BE2C (cell line): ENCODE measurements around the gene HLA-DPB1.
"Not testable (repeated sequence)": the region's sequence is repeated elsewhere in the genome, so short reads cannot be mapped to it uniquely, and the experiment has no call there.

Source experiments
- DNase-seq: peaks from one replicate; pipeline ENCODE4 v3.0.0-alpha.2; 2020
- H3K27me3 ChIP-seq: fragments of 250-450 bp; sonication (Bioruptor Pico); 2 replicates; pipeline ENCODE4 v1.5.1; 2020; ENCODE audit warnings: mild to moderate bottlenecking
- H3K36me3 ChIP-seq: fragments of 250-450 bp; sonication (Bioruptor Pico); 2 replicates; pipeline ENCODE4 v1.5.1; 2020; ENCODE audit warnings: mild to moderate bottlenecking
- H3K4me1 ChIP-seq: fragments of 250-450 bp; sonication (Bioruptor Pico); 2 replicates; pipeline ENCODE4 v1.5.1; 2020
- H3K4me3 ChIP-seq: 2 replicates; pipeline ENCODE4 v1.5.1; 2011; ENCODE audit warnings: low read depth, low read length
- H3K9me3 ChIP-seq: fragments of 250-450 bp; sonication (Bioruptor Pico); 2 replicates; pipeline ENCODE4 v1.5.1; 2020
- CTCF ChIP-seq: IDR thresholded peaks from 2 replicates; pipeline ENCODE4 v1.5.1; 2012; ENCODE audit warnings: mild to moderate bottlenecking, low read depth, low read length

Gene HLA-DPB1

GRCh38 chr6:33091957-33092356 is 16.2 kb downstream of the HLA-DPB1 start:
- no peaks in the 10 kb centered on the region for H3K4me1 ChIP-seq
- TF ChIP-seq CTCF = peak; percentile 61
- DNase-seq = peak; percentile 44

DNA sequence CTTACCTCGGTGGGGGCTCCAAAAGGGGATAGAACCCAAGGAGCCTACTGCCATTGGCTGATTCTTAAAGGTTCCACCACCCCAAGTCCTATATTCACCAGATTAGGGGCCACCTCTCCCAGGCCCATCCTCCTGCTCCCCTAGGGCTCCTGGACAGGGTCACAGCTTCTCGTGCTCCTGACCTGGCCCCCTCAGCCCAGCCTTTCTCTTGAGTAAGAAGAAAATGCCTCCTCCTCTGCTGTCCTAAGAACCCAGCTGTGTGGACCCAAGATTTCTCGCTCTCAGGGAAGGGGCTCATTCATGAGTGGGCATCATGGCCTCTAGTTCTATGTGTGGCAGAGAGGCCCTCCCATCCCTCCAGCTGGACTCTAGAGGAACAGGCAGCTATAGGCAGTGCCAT is 16.6 kb downstream of the HLA-DPB1 start:
- Histone ChIP-seq H3K36me3 (no peaks in the 10 kb centered on the region), H3K27me3 (peaks cover 35% of the 10 kb centered on the region), H3K9me3 (no peaks in the 10 kb centered on the region), H3K4me1 (no peaks in the 10 kb centered on the region), H3K4me3 (no peak overlapping the region)
- no peak for TF ChIP-seq CTCF
- DNase-seq = no peak

More at GRCh38 chr6:33091957-33092356, 16.2 kb downstream of the HLA-DPB1 start:
- no peak overlapping the region for H3K4me3 ChIP-seq
- H3K9me3 ChIP-seq = no peaks in the 10 kb centered on the region
- no peaks in the 10 kb centered on the region for H3K36me3 ChIP-seq
- H3K27me3 ChIP-seq = peaks cover 35% of the 10 kb centered on the region

- no peaks in the 10 kb centered on the region for H3K36me3 ChIP-seq
- TF ChIP-seq CTCF = no peak
- no peak for DNase-seq
- no peaks in the 10 kb centered on the region for H3K9me3 ChIP-seq
- H3K4me1 ChIP-seq = no peaks in the 10 kb centered on the region
- H3K27me3 ChIP-seq = peaks cover 29% of the 10 kb centered on the region
- H3K4me3 ChIP-seq = no peak overlapping the region
Measured at GRCh38 chr6:33093855-33094254, 18.1 kb downstream of the HLA-DPB1 start.

DNA sequence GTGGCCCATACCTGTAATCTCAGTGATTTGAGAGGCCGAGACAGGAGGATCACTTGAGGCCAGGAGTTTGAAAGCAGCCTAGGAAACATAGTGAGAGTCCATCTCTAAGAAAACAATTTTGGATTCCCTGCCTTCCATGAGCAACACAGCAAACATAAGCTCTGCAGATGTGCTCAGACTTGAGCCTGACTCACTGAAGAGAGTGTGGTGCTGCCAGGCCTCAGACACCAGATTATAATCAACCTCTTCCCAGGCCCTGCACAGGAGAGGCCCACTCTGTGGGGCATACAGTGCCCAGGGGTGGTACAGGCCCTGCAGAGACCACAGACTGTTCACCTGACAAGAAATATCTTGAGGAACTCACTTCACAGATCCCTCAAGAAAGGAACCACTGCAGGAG is 19.9 kb downstream of the HLA-DPB1 start:
- TF ChIP-seq CTCF = no peak
- DNase-seq = no peak
- Histone ChIP-seq H3K9me3 (no peaks in the 10 kb centered on the region), H3K4me1 (no peaks in the 10 kb centered on the region), H3K27me3 (peaks cover 18% of the 10 kb centered on the region), H3K36me3 (no peaks in the 10 kb centered on the region), H3K4me3 (no peak overlapping the region)

DNA sequence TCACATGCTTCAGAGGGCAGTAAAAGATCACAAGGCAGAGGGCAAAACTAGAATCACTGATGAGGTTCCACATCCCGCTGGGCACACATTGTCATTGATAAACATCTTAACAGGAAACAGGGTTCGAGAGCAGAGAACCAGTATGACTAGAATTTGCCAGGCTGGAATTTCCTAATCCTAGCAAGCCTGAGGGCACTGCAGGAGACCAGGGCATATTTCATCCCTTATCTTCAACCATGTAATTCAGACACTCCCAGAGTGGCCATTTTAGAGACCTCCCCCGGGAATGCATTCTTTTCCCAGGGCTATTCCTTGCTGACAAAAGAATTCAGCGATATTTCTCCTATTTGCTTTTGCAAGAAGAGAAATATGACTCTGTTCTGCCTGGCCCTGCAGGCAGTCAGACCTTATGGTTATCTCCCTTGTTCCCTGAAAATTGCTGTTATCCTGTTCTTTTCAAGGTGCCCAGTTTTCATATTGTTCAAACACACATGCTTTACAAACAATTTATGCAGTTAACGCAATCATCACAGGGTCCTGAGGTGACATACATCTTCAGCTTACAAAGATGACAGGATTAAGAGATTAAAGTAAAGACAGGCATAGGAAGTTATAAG is 25.4 kb downstream of the HLA-DPB1 start:
- not testable (repeated sequence) for DNase-seq, H3K9me3 ChIP-seq, H3K36me3 ChIP-seq, H3K4me1 ChIP-seq, H3K4me3 ChIP-seq
- H3K27me3 ChIP-seq = peaks cover 13% of the 10 kb centered on the region

- H3K36me3 ChIP-seq = no peaks in the 10 kb centered on the region
- H3K27me3 ChIP-seq = peaks cover 22% of the 10 kb centered on the region
- no peaks in the 10 kb centered on the region for H3K9me3 ChIP-seq
- no peak for TF ChIP-seq CTCF
- H3K4me1 ChIP-seq = no peaks in the 10 kb centered on the region
- no peak overlapping the region for H3K4me3 ChIP-seq
- no peak for DNase-seq
Measured at GRCh38 chr6:33103776-33104175, 28.0 kb downstream of the HLA-DPB1 start.
